NOMO-1 (cell line): ENCODE results near the gene PACC1.
A peak's percentile ranks its signal among the peaks of the same experiment; 100 is the strongest.
"Not testable (repeated sequence)": the region's sequence is repeated elsewhere in the genome, so short reads cannot be mapped to it uniquely, and the experiment has no call there.

Source experiments
- DNase-seq, 2 experiments: peaks; one replicate each; lab custom pipeline; 2025; ENCODE audit not compliant: unreplicated experiment in 2 of 2; lab: John Stamatoyannopoulos, UW

The PACC1 gene

GRCh38 chr1:212401042-212401441 is 13.6 kb downstream of the PACC1 start:
- DNase-seq, result no peak

GRCh38 chr1:212397171-212397570 is 17.5 kb downstream of the PACC1 start:
- DNase-seq, result no peak

GRCh38 chr1:212396638-212397037 is 18.0 kb downstream of the PACC1 start:
- no peak for DNase-seq

- DNase-seq, result not testable (repeated sequence)
Measured at GRCh38 chr1:212395678-212396437, 18.8 kb downstream of the PACC1 start.

GRCh38 chr1:212388985-212389716 is 25.5 kb downstream of the PACC1 start:
- no peak for DNase-seq

- no peak for DNase-seq
Measured at GRCh38 chr1:212386029-212386428, 28.7 kb downstream of the PACC1 start.

- no peak for DNase-seq
Measured at GRCh38 chr1:212381397-212382035, 33.2 kb downstream of the PACC1 start.

- no peak for DNase-seq
Measured at GRCh38 chr1:212379366-212379765, 35.3 kb downstream of the PACC1 start.

GRCh38 chr1:212377644-212378043 is 37.0 kb downstream of the PACC1 start:
- DNase-seq, result no peak

GRCh38 chr1:212375986-212376385 is 38.7 kb downstream of the PACC1 start:
- no peak for DNase-seq

- DNase-seq, result peak in 1 of 2 experiments; percentile 61
Measured at GRCh38 chr1:212368073-212368484, 46.6 kb downstream of the PACC1 start.

GRCh38 chr1:212367474-212368072 is 47.1 kb downstream of the PACC1 start:
- DNase-seq, result no peak

- no peak for DNase-seq
Measured at GRCh38 chr1:212366901-212367300, 47.8 kb downstream of the PACC1 start.

- DNase-seq, result no peak
Measured at GRCh38 chr1:212364985-212365384, 49.7 kb downstream of the PACC1 start.

GRCh38 chr1:212359794-212360479 is 54.7 kb downstream of the PACC1 start:
- DNase-seq, result no peak

GRCh38 chr1:212355230-212355969 is 59.3 kb downstream of the PACC1 start:
- DNase-seq, result no peak

GRCh38 chr1:212354464-212354863 is 60.2 kb downstream of the PACC1 start:
- DNase-seq, result no peak

- no peak for DNase-seq
Measured at GRCh38 chr1:212353181-212353580, 61.5 kb downstream of the PACC1 start.

GRCh38 chr1:212351588-212352362 is 62.9 kb downstream of the PACC1 start:
- no peak for DNase-seq
